Measurements from ENCODE around the gene FCHSD2. TPM values are rescaled to one million over a fixed set of nuclear protein-coding genes. Genes with fewer than 3 reads are reported as not detected.

FCHSD2 gene
- total and polyA plus RNA-seq, 9 of the 15 experiments (the other 6 are each of a cell fraction or from before 2014, with no cell fraction given), result 1.8 to 14.7 (median 6.4) TPM

- TF ChIP-seq MLX (CRISPR knock-in tag; conservative IDR thresholded peaks at IDR 0.05) (no peak), ZNF197 (CRISPR knock-in tag; IDR thresholded peaks at IDR 0.05; ENCODE audit: low read depth) (no peak), MEF2A (IDR thresholded peaks at IDR 0.05; ENCODE audit: control insufficient read depth, low read depth, low read length) (no peak), PURB (CRISPR knock-in tag; IDR thresholded peaks at IDR 0.05; ENCODE audit: low read depth) (no peak), ZNF644 (tag; IDR thresholded peaks at IDR 0.05; ENCODE audit: low read depth) (no peak)
- TF ChIP-seq, protein P1, sequence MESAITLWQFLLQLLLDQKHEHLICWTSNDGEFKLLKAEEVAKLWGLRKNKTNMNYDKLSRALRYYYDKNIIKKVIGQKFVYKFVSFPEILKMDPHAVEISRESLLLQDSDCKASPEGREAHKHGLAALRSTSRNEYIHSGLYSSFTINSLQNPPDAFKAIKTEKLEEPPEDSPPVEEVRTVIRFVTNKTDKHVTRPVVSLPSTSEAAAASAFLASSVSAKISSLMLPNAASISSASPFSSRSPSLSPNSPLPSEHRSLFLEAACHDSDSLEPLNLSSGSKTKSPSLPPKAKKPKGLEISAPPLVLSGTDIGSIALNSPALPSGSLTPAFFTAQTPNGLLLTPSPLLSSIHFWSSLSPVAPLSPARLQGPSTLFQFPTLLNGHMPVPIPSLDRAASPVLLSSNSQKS (CRISPR knock-in tag; IDR thresholded peaks at IDR 0.05), result no peak
These were observed 32.3 kb upstream of the FCHSD2 start (continued) for GRCh38 chr11:73174495-73174791.

- H3K4me3 ChIP-seq, result no peak overlapping the region
- TF ChIP-seq MIER1 (IDR thresholded peaks at IDR 0.05; ENCODE audit: low read depth) (no peak), ARID3B (CRISPR knock-in tag; IDR thresholded peaks at IDR 0.05; ENCODE audit: borderline replicate concordance) (no peak), FOXA3 (CRISPR knock-in tag; conservative IDR thresholded peaks at IDR 0.05 in 1 of 2, IDR thresholded peaks at IDR 0.05 in 1 of 2) (no peak), ZKSCAN1 (IDR thresholded peaks at IDR 0.05; ENCODE audit: low read depth, low read length) (no peak)
- TF ChIP-seq, protein P2, sequence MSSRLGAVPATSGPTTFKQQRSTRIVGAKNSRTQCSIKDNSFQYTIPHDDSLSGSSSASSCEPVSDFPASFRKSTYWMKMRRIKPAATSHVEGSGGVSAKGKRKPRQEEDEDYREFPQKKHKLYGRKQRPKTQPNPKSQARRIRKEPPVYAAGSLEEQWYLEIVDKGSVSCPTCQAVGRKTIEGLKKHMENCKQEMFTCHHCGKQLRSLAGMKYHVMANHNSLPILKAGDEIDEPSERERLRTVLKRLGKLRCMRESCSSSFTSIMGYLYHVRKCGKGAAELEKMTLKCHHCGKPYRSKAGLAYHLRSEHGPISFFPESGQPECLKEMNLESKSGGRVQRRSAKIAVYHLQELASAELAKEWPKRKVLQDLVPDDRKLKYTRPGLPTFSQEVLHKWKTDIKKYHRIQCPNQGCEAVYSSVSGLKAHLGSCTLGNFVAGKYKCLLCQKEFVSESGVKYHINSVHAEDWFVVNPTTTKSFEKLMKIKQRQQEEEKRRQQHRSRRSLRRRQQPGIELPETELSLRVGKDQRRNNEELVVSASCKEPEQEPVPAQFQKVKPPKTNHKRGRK (tag; IDR thresholded peaks at IDR 0.05), result no peak
- TF ChIP-seq, protein P3, sequence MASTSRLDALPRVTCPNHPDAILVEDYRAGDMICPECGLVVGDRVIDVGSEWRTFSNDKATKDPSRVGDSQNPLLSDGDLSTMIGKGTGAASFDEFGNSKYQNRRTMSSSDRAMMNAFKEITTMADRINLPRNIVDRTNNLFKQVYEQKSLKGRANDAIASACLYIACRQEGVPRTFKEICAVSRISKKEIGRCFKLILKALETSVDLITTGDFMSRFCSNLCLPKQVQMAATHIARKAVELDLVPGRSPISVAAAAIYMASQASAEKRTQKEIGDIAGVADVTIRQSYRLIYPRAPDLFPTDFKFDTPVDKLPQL (IDR thresholded peaks at IDR 0.05; ENCODE audit: extremely low read depth, insufficient read length), result no peak
These were observed 31.8 kb upstream of the FCHSD2 start for GRCh38 chr11:73173755-73174494.

More at GRCh38 chr11:73173755-73174494, 31.8 kb upstream of the FCHSD2 start:
- ATAC-seq (no peak), FAIRE-seq (no peak), DNase-seq (ENCODE audit: extremely low read depth in 1 of 4, low spot score in 3 of 4) (no peak)
- CTCF ChIA-PET (ENCODE audit: low intra/inter-chr PET ratio), result no interaction called here
- no TSS peak for BruUV-seq (replicated peaks)
- Histone ChIP-seq H3K9ac (ENCODE audit: insufficient read depth in 1 of 2, low read depth in 2 of 2, low read length in 2 of 2) (no peak overlapping the region), H3K27me3 (ENCODE audit: control insufficient read depth in 2 of 2, insufficient read depth in 2 of 2, low read length in 2 of 2) (no peaks in the 10 kb centered on the region), H3K79me2 (ENCODE audit: control insufficient read depth, insufficient read depth, low read length) (no peaks in the 10 kb centered on the region), H3K9me1 (ENCODE audit: control insufficient read depth, insufficient read depth, low read length) (no peaks in the 10 kb centered on the region), H4K20me1 (replicated peaks; ENCODE audit: control insufficient read depth, insufficient read depth, low read length) (no peaks in the 10 kb centered on the region), H3K27ac (ENCODE audit: extremely low read depth, low read depth, low read length) (no peak overlapping the region), H2AFZ (ENCODE audit: low read depth, low read length) (no peak overlapping the region), H3K9me3 (replicated peaks; ENCODE audit: control insufficient read depth, insufficient read depth, low read depth, low read length) (no peaks in the 10 kb centered on the region), H3K36me3 (ENCODE audit: control insufficient read depth, insufficient read depth, low read length) (no peaks in the 10 kb centered on the region), H3K4me2 (ENCODE audit: insufficient read depth, low read length) (no peak overlapping the region), H3K4me1 (replicated peaks in 1 of 2; ENCODE audit: control insufficient read depth in 2 of 2, insufficient read depth in 2 of 2, low read length in 2 of 2) (peaks cover 4 to 5% of the 10 kb centered on the region in 2 experiments; a peak in 1 of 5 replicates)
- intact Hi-C loops (cut with micrococcal nuclease) (loop anchor here (5.0 kb wide), 1 partner anchor 447 kb away; no protein-coding TSS in a partner anchor), in situ Hi-C loops (cut with MboI) (no loop called here)
- POLR2A ChIA-PET, result interaction anchor here (0.6 to 0.7 kb wide), 2 partner anchors 45 to 320 kb away, joined by 3 read pairs; no protein-coding TSS in a partner anchor
- WGBS (ENCODE audit: insufficient coverage, low coverage, missing lambda C conversion rate), result 29% methylated on average over 11 of the region's 11 CpGs

Data from K562 (cell line).